Measurements from ENCODE around the gene SPOP. TPM values are rescaled to one million over a fixed set of nuclear protein-coding genes. Genes with fewer than 3 reads are reported as not detected.
"Not testable (repeated sequence)": the region's sequence is repeated elsewhere in the genome, so short reads cannot be mapped to it uniquely, and the experiment has no call there.

The SPOP gene
- polyA plus RNA-seq, 3 donors from 2014 or later: 64.9 to 180 (median 105) TPM

DNA sequence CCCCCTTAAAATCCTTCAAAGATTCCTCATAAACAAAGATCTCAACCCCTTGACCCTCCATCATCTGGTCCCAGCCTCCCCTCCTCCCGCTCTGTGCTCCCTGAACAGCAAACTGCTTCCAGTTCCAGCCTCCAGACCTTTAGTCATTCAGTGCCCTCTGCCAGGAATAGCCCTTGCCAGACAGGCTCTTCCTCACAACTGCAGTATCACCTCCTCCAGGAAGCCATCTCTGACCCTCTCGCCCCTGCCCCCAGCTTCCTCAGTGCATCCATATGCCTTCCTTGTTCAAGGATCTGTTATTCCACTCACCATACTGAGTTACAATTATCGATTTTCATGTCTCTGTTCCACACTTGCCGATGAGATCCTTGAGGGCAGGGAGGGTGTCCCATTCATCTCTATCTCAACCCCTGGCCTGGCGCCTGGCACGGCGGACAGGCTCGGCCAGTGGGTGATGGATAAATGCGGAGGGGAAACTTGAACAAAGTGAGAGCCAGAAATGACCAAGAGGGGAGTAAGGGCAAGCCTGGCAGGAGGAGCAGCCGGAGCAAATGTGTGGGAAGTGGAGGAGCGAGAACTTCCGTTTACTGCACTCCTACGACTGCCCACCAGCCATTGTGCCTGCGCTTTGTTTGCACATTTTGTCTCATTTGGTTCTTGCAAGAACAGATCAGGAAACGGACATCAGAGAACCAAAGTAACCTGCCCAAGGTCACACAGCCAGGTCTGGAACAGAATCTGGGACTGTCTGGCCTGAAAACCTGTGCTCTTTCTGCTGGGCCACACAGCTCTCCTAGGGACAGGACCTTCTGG is 104.2 kb downstream of the SPOP start:
- H3K27ac Mint-ChIP-seq: no peak overlapping the region
- no peaks in the 10 kb centered on the region for H3K9me3 Mint-ChIP-seq
- H3K36me3 Mint-ChIP-seq: no peaks in the 10 kb centered on the region
- H3K27me3 Mint-ChIP-seq (ENCODE audit: low read depth in 3 of 3): peaks cover 18 to 22% (median 21%) of the 10 kb centered on the region in 3 donors
- no peak overlapping the region for H3K4me3 Mint-ChIP-seq
- DNase-seq: no peak
- peaks cover 19 to 25% of the 10 kb centered on the region in 2 donors for H3K4me1 Mint-ChIP-seq

DNA sequence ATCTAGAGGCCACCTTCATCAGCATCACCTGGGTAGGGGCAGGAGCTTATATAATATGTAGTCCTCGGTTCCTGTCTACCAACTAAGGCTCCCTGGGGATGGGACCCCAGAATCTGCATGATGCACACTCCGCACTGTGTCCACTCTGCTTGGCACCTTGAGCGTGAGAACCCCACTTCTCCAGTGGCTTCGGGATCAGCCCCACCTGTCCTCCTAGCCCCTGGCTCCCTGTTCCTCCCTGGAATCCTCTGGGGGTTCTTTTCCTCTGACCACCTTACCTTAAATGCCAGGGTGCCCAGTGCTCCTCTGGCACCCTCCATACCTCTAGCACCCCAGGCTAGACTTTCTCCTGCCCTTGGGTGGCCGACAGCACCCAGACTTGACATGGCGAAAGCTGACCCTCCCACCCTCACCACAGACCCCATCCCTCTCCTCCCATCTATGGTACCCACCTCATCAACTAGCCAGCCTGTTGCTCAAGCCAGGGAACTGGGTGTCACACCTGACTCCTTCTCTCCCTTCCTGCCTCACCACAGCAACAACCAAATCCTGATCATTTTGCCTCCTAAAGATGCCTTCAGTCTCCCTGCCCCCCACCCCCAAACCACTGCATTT is 105.0 kb downstream of the SPOP start:
- Mint-ChIP-seq H3K27ac (no peak overlapping the region), H3K4me3 (no peak overlapping the region), H3K36me3 (no peaks in the 10 kb centered on the region), H3K9me3 (no peaks in the 10 kb centered on the region), H3K4me1 (peaks cover 26 to 31% of the 10 kb centered on the region in 2 donors), H3K27me3 (ENCODE audit: low read depth in 3 of 3) (peaks cover 18 to 22% (median 21%) of the 10 kb centered on the region in 3 donors)
- DNase-seq: no peak

DNA sequence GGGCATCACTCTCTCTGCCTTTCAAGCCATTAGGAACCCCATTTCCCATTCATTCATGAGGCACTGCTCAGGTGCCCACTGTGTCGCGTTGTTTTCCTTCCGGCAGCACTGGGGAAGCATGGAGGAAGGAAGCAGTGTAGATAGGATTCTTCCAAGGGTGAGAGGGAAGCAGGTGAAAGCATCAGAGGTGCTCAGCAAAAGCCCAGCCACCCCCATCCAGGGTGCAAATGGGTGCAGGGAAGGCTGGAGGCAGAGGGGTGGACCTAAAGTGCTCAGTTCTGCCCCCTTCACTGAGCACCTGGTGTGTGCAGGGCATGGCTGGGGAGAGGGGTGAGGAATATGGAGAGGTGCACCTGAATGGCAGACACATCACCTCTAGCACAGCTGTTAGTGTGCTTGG is 105.7 kb downstream of the SPOP start:
- H3K36me3 Mint-ChIP-seq: no peaks in the 10 kb centered on the region
- peaks cover 26 to 33% of the 10 kb centered on the region in 2 donors for H3K4me1 Mint-ChIP-seq
- peak overlapping the region in 1 of 5 donors; percentile 22 for H3K4me3 Mint-ChIP-seq
- no peak overlapping the region for H3K27ac Mint-ChIP-seq
- H3K27me3 Mint-ChIP-seq (ENCODE audit: low read depth in 3 of 3): peaks cover 14 to 17% (median 15%) of the 10 kb centered on the region in 3 donors
- DNase-seq: no peak
- no peaks in the 10 kb centered on the region for H3K9me3 Mint-ChIP-seq

DNA sequence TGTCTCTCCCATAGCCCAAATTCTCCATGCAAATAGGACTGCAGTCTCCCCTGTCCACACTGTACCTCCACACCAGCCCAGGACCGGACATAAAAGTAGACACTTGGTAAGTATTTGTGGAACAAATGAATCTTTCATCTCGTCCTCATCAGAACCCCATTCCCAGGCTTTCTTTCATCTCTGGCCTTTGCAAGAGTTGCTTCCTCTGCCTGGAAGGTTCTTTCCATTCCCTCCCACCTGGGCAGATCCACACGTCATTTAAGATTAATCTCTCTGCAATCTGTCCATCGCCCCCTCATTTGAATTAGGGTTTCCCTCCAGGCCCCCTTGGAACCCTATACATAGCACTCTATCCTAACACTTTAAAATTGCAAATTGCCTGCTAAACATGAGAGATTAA is 106.1 kb downstream of the SPOP start:
- H3K4me3 Mint-ChIP-seq: peak overlapping the region in 1 of 5 donors; percentile 22
- H3K9me3 Mint-ChIP-seq: no peaks in the 10 kb centered on the region
- no peaks in the 10 kb centered on the region for H3K36me3 Mint-ChIP-seq
- H3K27ac Mint-ChIP-seq: no peak overlapping the region
- H3K4me1 Mint-ChIP-seq: peaks cover 26 to 30% of the 10 kb centered on the region in 2 donors
- H3K27me3 Mint-ChIP-seq (ENCODE audit: low read depth in 3 of 3): peaks cover 11 to 17% (median 15%) of the 10 kb centered on the region in 3 donors
- DNase-seq: no peak

DNA sequence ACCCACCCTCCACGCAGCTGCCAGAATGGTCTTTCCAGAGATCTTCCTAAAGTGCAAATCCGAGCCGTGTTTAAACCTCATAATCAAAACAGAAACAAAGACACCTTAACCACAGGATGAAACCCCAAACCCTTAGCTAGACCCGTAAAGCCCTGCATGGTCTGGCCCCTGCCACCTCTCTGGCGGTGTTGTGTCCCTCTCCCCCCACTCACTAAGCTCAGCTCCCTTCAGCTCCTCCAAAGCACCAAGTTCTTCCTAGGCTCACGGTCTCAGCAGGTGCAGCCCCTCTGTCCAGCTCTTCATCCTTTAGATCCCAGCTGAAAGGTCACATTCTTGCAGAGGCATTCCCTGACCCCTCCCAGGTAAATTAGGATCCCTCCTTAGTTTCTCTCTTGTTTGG is 106.6 kb downstream of the SPOP start:
- no peaks in the 10 kb centered on the region for H3K9me3 Mint-ChIP-seq
- H3K36me3 Mint-ChIP-seq: no peaks in the 10 kb centered on the region
- peak overlapping the region in 4 of 5 donors; percentile 6 to 89 (median 70) for H3K4me3 Mint-ChIP-seq
- peak in 1 of 3 donors; percentile 19 for DNase-seq
- H3K27me3 Mint-ChIP-seq (ENCODE audit: low read depth in 3 of 3): peaks cover 11 to 18% (median 15%) of the 10 kb centered on the region in 3 donors
- peaks cover 26 to 30% of the 10 kb centered on the region in 2 donors for H3K4me1 Mint-ChIP-seq
- H3K27ac Mint-ChIP-seq: peak overlapping the region in 2 of 6 donors; percentile 1 to 2

DNA sequence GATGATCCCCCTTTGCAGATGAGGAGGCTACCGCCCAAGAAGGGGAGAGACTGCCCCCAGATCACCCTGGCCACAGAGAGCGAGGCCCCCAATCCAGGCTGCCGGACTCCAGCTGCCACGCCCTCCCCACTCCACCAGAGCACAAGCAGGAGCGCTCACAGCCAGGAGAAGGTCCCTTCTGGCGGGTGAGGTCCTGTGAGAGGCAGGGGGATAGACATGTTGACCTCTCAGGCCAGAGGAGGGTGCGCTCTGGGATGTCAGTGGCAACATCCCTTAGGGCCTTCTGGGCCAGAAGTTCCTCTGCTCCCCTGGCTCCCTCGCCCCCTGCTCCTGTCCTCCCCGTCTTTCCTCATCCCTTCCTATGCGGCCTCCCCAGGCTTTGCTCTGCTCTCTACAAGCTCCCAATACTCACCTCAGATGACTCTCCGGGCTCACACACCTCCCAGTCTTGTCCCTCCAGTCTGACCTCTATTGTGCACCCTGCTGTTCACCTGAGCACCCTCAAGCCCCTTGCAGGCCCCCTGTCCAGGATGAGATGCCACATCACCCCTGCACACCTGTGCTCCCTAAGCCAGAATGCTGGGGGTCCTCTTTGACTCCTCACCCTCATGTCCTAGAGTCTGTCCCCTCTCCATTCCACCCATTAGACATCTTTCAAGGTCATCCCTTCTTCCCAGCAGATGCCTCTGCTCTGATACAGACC is 107.2 kb downstream of the SPOP start:
- Mint-ChIP-seq H3K27ac (peak overlapping the region in 2 of 6 donors; percentile 1 to 2), H3K4me1 (peaks cover 26 to 30% of the 10 kb centered on the region in 2 donors), H3K27me3 (ENCODE audit: low read depth in 3 of 3) (peaks cover 11 to 23% (median 15%) of the 10 kb centered on the region in 3 donors), H3K9me3 (no peaks in the 10 kb centered on the region), H3K36me3 (no peaks in the 10 kb centered on the region), H3K4me3 (peak overlapping the region; percentile 6 to 93 (median 71))
- DNase-seq: no peak

DNA sequence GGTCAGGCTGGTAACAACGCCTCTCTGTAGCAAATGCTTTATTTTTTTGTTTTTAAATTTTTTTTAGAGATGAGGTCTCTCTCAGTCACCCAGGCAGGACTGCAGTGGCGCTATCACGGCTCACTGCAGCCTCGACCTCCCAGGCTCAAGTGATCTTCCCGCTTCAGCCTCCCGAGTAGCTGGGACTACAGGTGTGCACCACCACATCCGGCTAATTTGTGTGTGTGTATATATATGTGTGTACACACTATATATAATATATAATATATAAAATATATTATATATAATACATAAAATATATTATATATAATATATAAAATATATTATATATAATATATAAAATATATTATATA is 109.2 kb downstream of the SPOP start:
- H3K36me3 Mint-ChIP-seq, H3K27ac Mint-ChIP-seq, H3K4me3 Mint-ChIP-seq, DNase-seq, H3K9me3 Mint-ChIP-seq: not testable (repeated sequence)
- peaks cover 26 to 28% of the 10 kb centered on the region in 2 donors for H3K4me1 Mint-ChIP-seq
- H3K27me3 Mint-ChIP-seq (ENCODE audit: low read depth in 3 of 3): peaks cover 6 to 16% (median 9%) of the 10 kb centered on the region in 3 donors

DNA sequence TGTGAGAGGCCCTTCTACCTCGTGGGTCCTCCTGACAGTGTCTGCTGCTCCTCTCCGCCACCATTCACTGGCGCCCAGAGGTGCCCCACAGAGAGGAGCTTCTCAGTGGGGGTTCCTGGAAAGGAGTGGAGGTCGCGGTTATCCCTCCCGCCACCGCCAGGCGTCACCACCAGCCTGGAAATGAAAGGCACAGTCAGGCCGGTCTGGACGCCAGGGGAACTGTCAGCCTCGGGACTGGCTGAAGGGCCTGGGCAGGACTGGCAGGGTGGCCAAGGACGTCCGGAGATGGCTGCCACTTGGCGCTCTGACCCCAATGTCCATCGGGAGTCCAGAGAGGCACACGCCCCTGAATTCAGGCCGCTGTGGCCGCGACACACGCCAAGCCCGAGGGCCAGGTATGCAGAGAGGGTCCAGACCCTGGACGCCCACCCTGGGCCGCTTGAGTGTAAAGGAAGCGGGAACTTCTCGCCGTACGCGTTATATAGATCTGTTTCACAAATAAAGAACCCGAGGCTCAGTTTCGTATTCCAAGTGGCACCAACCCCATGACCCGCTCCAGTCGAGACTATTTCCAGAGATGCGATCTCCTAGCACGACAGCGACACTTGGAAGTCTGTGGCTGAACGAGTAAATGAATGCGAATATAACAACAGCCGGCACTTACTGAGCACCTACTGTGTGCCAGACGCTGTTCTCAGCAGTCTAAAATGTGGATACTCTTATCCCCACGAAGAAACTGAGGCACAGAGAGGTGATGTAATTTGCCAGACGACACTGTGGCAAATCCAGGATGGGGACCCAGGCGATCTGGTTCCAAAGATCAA is 109.8 kb downstream of the SPOP start:
- peaks cover 26 to 28% of the 10 kb centered on the region in 2 donors for H3K4me1 Mint-ChIP-seq
- no peak overlapping the region for H3K27ac Mint-ChIP-seq
- no peaks in the 10 kb centered on the region for H3K9me3 Mint-ChIP-seq
- no peaks in the 10 kb centered on the region for H3K36me3 Mint-ChIP-seq
- H3K4me3 Mint-ChIP-seq: peak overlapping the region; percentile 21 to 57 (median 45)
- H3K27me3 Mint-ChIP-seq (ENCODE audit: low read depth in 3 of 3): peaks cover 6 to 10% (median 9%) of the 10 kb centered on the region in 3 donors
- peak; percentile 78 to 82 (median 80) for DNase-seq

DNA sequence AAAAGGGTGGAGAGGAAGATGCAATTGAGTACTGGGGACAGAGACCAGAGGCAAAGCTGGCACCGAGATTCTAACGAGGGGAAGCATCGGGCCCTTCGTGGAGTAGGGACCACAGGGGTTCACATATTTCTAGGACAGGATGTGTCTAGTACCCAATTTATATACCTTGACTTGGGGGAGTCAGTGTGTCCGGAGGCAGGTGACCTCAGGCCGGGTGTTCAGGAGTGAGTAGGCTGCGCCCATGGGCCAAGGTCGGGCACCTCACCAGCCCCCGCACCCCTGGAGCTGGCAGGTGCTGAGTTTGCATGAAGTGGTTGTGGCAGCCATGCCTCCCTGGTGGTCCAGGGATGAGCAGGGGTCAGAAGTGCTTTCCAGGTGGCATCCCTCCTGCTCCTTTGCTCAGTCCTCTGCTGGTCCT is 110.8 kb downstream of the SPOP start:
- H3K27me3 Mint-ChIP-seq (ENCODE audit: low read depth in 3 of 3): peaks cover 4 to 10% (median 10%) of the 10 kb centered on the region in 3 donors
- peaks cover 26 to 28% of the 10 kb centered on the region in 2 donors for H3K4me1 Mint-ChIP-seq
- no peaks in the 10 kb centered on the region for H3K9me3 Mint-ChIP-seq
- no peak for DNase-seq
- no peaks in the 10 kb centered on the region for H3K36me3 Mint-ChIP-seq
- no peak overlapping the region for H3K27ac Mint-ChIP-seq
- H3K4me3 Mint-ChIP-seq: no peak overlapping the region

DNA sequence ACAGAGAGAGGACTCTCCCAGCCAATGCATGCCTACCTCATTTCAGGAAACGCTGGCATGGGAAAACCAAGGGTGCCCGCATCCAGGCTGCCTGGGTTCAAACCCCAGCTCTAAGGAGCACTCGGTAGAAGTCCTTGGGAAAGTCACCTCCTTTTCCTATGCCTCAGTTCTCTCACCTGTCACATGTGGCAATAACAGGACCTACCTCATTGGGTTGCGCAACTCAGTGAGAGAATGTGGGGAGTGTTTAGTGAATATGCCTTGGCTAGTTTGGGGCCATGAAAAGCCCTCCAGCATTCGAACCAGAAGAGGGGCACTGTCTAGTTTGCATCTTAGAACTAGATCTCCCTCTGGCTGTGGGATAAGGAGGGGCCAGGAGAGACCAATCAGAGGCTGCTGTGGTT is 111.2 kb downstream of the SPOP start:
- Mint-ChIP-seq H3K4me1 (peaks cover 24 to 28% of the 10 kb centered on the region in 2 donors), H3K4me3 (no peak overlapping the region), H3K9me3 (no peaks in the 10 kb centered on the region), H3K27me3 (ENCODE audit: low read depth in 3 of 3) (peaks cover 4 to 10% (median 7%) of the 10 kb centered on the region in 3 donors), H3K27ac (no peak overlapping the region), H3K36me3 (no peaks in the 10 kb centered on the region)
- no peak for DNase-seq

DNA sequence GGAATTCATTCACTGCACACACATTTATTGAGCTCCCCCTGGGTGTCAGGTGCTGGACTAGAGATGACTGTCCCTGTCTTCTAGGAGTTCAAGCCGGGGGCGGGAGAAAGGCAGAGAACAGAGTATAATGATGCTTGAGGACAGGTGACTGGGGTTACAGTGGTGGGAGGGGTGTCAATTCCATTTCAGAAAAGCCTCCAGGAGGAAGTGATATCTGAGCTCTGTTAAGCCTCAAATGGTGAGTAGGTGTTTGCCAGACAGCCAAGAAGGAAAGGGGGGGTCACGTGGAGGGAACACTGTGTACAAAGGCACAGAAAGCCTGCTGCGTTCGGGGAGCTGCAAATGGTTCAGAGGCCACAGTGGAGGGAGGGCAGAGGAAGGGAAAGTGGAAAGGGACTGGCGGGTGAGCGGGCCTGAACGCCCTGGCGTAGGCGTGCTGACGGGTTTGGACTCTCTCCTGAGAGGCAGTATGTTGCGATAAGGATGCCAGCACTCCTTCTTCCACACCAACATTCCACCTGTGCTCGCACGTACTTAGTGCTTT is 111.9 kb downstream of the SPOP start:
- H3K27ac Mint-ChIP-seq: no peak overlapping the region
- DNase-seq: peak in 1 of 3 donors; percentile 14
- H3K36me3 Mint-ChIP-seq: no peaks in the 10 kb centered on the region

DNA sequence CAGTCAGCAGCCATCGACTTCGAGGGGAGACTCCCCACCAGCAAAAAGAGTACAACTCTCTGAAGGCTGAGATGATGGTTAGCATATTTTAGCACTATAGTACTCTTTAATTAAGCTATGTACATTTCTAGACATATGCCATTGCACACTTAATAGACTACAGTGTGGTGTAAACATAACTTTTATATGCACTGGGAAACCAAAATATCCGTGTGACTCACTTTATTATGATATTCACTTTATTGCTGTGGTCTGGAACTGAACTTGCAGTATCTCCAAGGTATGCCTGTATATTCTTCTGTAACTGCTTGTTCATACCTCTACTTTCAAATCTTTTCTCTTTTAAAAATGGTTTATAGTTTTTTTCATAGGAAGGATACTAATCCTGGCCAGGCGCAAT is 113.3 kb downstream of the SPOP start:
- no peak for DNase-seq
- Mint-ChIP-seq H3K9me3 (no peaks in the 10 kb centered on the region), H3K36me3 (no peaks in the 10 kb centered on the region), H3K27me3 (ENCODE audit: low read depth in 3 of 3) (peaks cover 4 to 6% (median 6%) of the 10 kb centered on the region in 3 donors), H3K4me3 (no peak overlapping the region), H3K27ac (no peak overlapping the region), H3K4me1 (peaks cover 9 to 11% of the 10 kb centered on the region in 2 donors)

More for the DNA sequence above, 111.9 kb downstream of the SPOP start:
- H3K27me3 Mint-ChIP-seq (ENCODE audit: low read depth in 3 of 3): peaks cover 4 to 10% (median 7%) of the 10 kb centered on the region in 3 donors
- no peaks in the 10 kb centered on the region for H3K9me3 Mint-ChIP-seq
- H3K4me3 Mint-ChIP-seq: no peak overlapping the region
- peaks cover 18 to 24% of the 10 kb centered on the region in 2 donors for H3K4me1 Mint-ChIP-seq
